SU-DHL-6 (cell line): Measurements from ENCODE around the gene HS6ST3.
"Not testable (repeated sequence)": the region's sequence is repeated elsewhere in the genome, so short reads cannot be mapped to it uniquely, and the experiment has no call there.

Experiments
- H2AFZ ChIP-seq: fragments of 200-600 bp; sonication (generic); 2 replicates; pipeline ENCODE4 v1.6.1; 2014; ENCODE audit warnings: low read depth, mild to moderate bottlenecking, moderate library complexity, mixed read lengths, antibody characterized with exemption, low read length; ENCODE audit not compliant: severe bottlenecking
- H3F3A ChIP-seq: fragments of 200-600 bp; shearing (Covaris generic); 2 replicates; pipeline ENCODE4 v1.6.0; 2016; ENCODE audit warnings: antibody characterized with exemption, mild to moderate bottlenecking; ENCODE audit not compliant: insufficient read depth
- H3K27ac ChIP-seq: fragments of 200-600 bp; sonication (generic); 2 replicates; pipeline ENCODE4 v1.5.1; 2016; ENCODE audit warnings: low read depth, mild to moderate bottlenecking, low read length, moderate library complexity, mixed read lengths
- H3K27me3 ChIP-seq: fragments of 200-600 bp; sonication (generic), shearing (Covaris generic); 2 replicates; pipeline ENCODE4 v1.6.0; 2014; ENCODE audit warnings: mild to moderate bottlenecking, low read length
- H3K36me3 ChIP-seq: fragments of 200-600 bp; sonication (generic); 2 replicates; pipeline ENCODE4 v1.6.1; 2014; ENCODE audit warnings: mild to moderate bottlenecking, low read length, mixed read lengths
- H3K4me2 ChIP-seq: fragments of 300-600, 200-600 bp; shearing (Covaris generic), sonication (generic); 2 replicates; pipeline ENCODE4 v1.6.0; 2014; ENCODE audit warnings: low read length, low read depth, mild to moderate bottlenecking; ENCODE audit not compliant: poor library complexity, severe bottlenecking
- H3K4me3 ChIP-seq: fragments of 200-600 bp; sonication (generic); 2 replicates; pipeline ENCODE4 v1.5.1; 2014; ENCODE audit warnings: antibody characterized with exemption, low read length, mild to moderate bottlenecking, mixed read lengths; ENCODE audit not compliant: insufficient read depth, poor library complexity, severe bottlenecking
- H3K79me2 ChIP-seq: fragments of 200-600 bp; sonication (generic); 2 replicates; pipeline ENCODE4 v1.6.1; 2014; ENCODE audit warnings: mild to moderate bottlenecking, low read length, moderate library complexity; ENCODE audit not compliant: insufficient read depth
- H3K9ac ChIP-seq: fragments of 200-600 bp; sonication (generic); 2 replicates; pipeline ENCODE4 v1.7.0; 2014; ENCODE audit warnings: mild to moderate bottlenecking, low read length
- H3K9me2 ChIP-seq: fragments of 200-600 bp; sonication (generic); replicated peaks from 2 replicates; pipeline ENCODE4 v1.6.1; 2014; ENCODE audit warnings: low read length; ENCODE audit not compliant: insufficient read depth
- H3K9me3 ChIP-seq: fragments of 200-600 bp; sonication (generic); 2 replicates; pipeline ENCODE4 v1.6.1; 2014; ENCODE audit warnings: low read length, mixed read lengths; ENCODE audit not compliant: insufficient read depth
- H4K20me1 ChIP-seq: fragments of 200-600 bp; sonication (generic); 2 replicates; pipeline ENCODE4 v1.6.1; 2014; ENCODE audit warnings: low read depth, mild to moderate bottlenecking, antibody characterized with exemption, low read length, moderate library complexity, mixed read lengths
- CTCF ChIP-seq: fragments of 200-600 bp; sonication (generic); IDR thresholded peaks from one replicate; pipeline ENCODE4 v1.5.1; 2017; ENCODE audit warnings: antibody characterized with exemption, mild to moderate bottlenecking, low read length, moderate library complexity; ENCODE audit not compliant: insufficient read depth, poor library complexity, severe bottlenecking
- EZH2phosphoT487 ChIP-seq: fragments of 200-600 bp; sonication (generic), shearing (Covaris generic); conservative IDR thresholded peaks from 2 replicates; pipeline ENCODE4 v1.6.1; 2018; ENCODE audit warnings: mild to moderate bottlenecking, antibody characterized with exemption, low read length, moderate library complexity, mixed read lengths

HS6ST3 gene

DNA sequence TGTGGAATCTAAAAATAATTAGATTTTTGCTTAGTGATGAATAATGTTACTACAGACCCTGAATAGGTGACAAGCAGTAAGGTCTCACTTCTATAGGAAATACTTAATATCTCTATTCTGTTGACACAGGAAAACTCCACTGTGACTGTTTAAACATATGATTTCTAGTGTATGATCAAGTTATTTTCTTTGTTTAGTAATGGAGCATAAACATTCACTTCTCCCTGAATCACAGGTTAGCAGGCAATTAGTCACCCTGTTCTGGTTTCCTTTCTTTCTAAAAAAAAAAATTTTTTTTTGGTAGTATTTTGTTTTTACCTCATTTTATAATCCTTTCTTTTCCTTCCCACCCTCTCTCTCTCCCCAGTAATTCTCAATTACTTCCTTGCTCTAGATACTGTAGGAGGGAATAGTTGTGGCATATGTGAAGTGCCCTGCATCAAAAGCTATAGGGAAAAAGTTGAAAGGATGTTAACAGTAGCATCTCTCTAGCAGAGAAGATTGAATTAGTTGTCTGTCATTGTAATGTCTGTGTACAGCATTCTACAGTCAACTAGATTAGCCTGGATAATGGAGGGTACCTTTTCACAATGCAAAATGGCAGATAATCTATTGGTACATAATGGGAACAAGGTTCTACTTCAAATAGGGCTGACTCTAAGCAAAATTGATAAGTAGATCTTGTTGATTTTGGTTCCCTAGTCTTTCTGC is 3.5 kb downstream of the HS6ST3 start:
- TF ChIP-seq EZH2phosphoT487 (no peak), CTCF (no peak)
- Histone ChIP-seq H3K9me3 (no peaks in the 10 kb centered on the region), H2AFZ (no peak overlapping the region), H3K9me2 (no peaks in the 10 kb centered on the region), H3K36me3 (no peaks in the 10 kb centered on the region), H3K4me2 (no peak overlapping the region), H3F3A (no peaks in the 10 kb centered on the region), H4K20me1 (no peaks in the 10 kb centered on the region), H3K27me3 (no peaks in the 10 kb centered on the region), H3K4me3 (no peak overlapping the region), H3K9ac (no peak overlapping the region), H3K27ac (no peak overlapping the region), H3K79me2 (no peaks in the 10 kb centered on the region)

DNA sequence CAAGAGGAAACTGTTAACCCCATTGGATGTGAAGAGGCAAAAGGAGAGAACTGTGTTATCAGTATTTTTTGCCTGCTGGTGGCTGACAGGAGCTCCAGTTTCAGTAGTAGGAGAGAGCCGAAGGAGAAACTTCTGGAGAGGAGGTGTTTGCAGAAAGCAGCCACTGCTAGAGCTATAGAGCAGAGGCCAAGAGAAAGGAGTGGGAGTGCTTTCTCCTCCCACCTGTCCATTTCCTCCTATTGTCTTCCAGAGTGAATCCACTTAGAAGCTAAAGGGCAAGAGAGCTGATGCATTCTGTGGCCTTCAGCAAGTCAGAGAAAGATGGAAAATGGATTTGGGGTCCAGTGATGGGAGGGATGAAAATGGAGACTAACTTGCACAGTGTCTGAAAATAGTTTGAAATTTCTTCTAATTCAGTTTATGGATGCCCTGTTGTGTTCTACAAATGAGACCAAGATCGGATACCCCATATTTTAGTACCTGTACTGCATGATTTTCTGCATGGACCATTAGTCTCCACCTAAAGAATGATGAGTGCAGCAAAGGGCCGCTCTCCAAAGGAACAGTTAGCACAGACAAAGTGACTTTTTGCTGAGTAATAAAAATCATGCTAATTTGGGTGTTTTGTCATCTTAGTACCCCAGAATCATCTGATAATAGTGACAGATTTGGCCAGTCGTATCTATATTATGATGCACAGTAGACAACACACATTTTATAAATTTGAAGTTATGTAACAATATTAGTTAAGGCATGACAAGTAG is 10.7 kb downstream of the HS6ST3 start:
- no peak overlapping the region for H3K4me3 ChIP-seq
- no peaks in the 10 kb centered on the region for H3F3A ChIP-seq
- no peaks in the 10 kb centered on the region for H3K36me3 ChIP-seq
- no peaks in the 10 kb centered on the region for H4K20me1 ChIP-seq
- H3K79me2 ChIP-seq, result no peaks in the 10 kb centered on the region
- no peaks in the 10 kb centered on the region for H3K27me3 ChIP-seq
- H2AFZ ChIP-seq, result no peak overlapping the region
- H3K4me2 ChIP-seq, result no peak overlapping the region
- H3K9ac ChIP-seq, result no peak overlapping the region
- TF ChIP-seq CTCF (no peak), EZH2phosphoT487 (no peak)
- no peaks in the 10 kb centered on the region for H3K9me3 ChIP-seq
- H3K9me2 ChIP-seq, result no peaks in the 10 kb centered on the region
- no peak overlapping the region for H3K27ac ChIP-seq

DNA sequence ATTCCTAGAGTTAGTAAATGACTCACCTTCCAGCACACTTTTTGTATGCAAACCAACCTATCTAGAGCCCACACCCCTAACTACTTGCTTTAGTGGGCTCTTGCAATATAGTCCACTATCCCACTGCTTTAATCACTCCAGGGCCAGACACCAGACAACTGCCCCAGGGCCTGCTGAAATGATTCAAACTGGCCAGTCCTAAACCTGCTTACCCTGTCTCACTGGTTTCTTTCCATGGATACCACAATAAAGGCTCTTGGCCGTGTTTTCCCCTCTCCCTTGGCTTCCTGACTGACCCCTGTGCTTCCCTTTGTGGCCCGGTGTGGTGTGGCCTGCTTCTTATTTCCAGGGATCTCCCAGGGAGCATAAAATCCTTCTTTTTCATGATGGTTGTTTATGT is 14.6 kb downstream of the HS6ST3 start:
- H3K9ac ChIP-seq, result no peak overlapping the region
- no peaks in the 10 kb centered on the region for H3K27me3 ChIP-seq
- H3F3A ChIP-seq, result no peaks in the 10 kb centered on the region
- H3K9me3 ChIP-seq, result no peaks in the 10 kb centered on the region
- no peaks in the 10 kb centered on the region for H3K79me2 ChIP-seq
- no peak overlapping the region for H3K27ac ChIP-seq
- TF ChIP-seq CTCF (no peak), EZH2phosphoT487 (no peak)
- no peak overlapping the region for H3K4me2 ChIP-seq
- H3K4me3 ChIP-seq, result no peak overlapping the region
- no peaks in the 10 kb centered on the region for H3K36me3 ChIP-seq
- no peak overlapping the region for H2AFZ ChIP-seq
- H3K9me2 ChIP-seq, result no peaks in the 10 kb centered on the region; the same call in 1 of the 2 replicates
- H4K20me1 ChIP-seq, result no peaks in the 10 kb centered on the region

GRCh38 chr13:96108072-96108471 is 18.2 kb downstream of the HS6ST3 start:
- not testable (repeated sequence) for H3K36me3 ChIP-seq, H3K9me3 ChIP-seq, H3F3A ChIP-seq, H4K20me1 ChIP-seq, H3K4me2 ChIP-seq, H3K27me3 ChIP-seq, H2AFZ ChIP-seq, H3K9ac ChIP-seq, H3K9me2 ChIP-seq, H3K4me3 ChIP-seq, H3K27ac ChIP-seq, H3K79me2 ChIP-seq
